Mesendoderm (in vitro differentiated cells): ENCODE data around the gene SASH1.

Source experiments
- DNase-seq: peaks from one replicate; pipeline ENCODE4 v3.0.0; 2013
- H2AK5ac ChIP-seq: 2 replicates; pipeline ENCODE4 v1.6.1; 2013; ENCODE audit warnings: low read length, inconsistent platforms
- H2BK120ac ChIP-seq: 2 replicates; pipeline ENCODE4 v1.6.1; 2013; ENCODE audit warnings: low read depth, mild to moderate bottlenecking, low read length, moderate library complexity, mixed read lengths
- H2BK15ac ChIP-seq: replicated peaks from 2 replicates; pipeline ENCODE4 v1.6.1; 2013; ENCODE audit warnings: low read depth, mild to moderate bottlenecking, moderate library complexity
- H2BK5ac ChIP-seq: 2 replicates; pipeline ENCODE4 v1.6.1; 2013; ENCODE audit warnings: low read length, inconsistent platforms
- H3K18ac ChIP-seq: 2 replicates; pipeline ENCODE4 v1.6.1; 2013; ENCODE audit warnings: mild to moderate bottlenecking, low read length, mixed read lengths
- H3K23ac ChIP-seq: one replicate; pipeline ENCODE4 v1.6.1; 2013; ENCODE audit warnings: low read length
- H3K27ac ChIP-seq: 2 replicates; pipeline ENCODE4 v1.5.1; 2013; ENCODE audit warnings: low read depth, mild to moderate bottlenecking, inconsistent platforms, low read length, moderate library complexity
- H3K27me3 ChIP-seq: 2 replicates; pipeline ENCODE4 v1.6.1; 2013; ENCODE audit warnings: low read length, control low read depth, mild to moderate bottlenecking, inconsistent platforms; ENCODE audit not compliant: insufficient read depth, poor library complexity
- H3K36me3 ChIP-seq: 2 replicates; pipeline ENCODE4 v1.6.1; 2013; ENCODE audit warnings: low read length, inconsistent platforms; ENCODE audit not compliant: control insufficient read depth, insufficient read depth
- H3K4ac ChIP-seq: one replicate; pipeline ENCODE4 v1.6.1; 2013; ENCODE audit warnings: low read depth, mild to moderate bottlenecking, low read length, moderate library complexity
- H3K4me1 ChIP-seq: 2 replicates; pipeline ENCODE4 v1.6.1; 2013; ENCODE audit warnings: low read depth, low read length, inconsistent platforms; ENCODE audit not compliant: control insufficient read depth
- H3K4me2 ChIP-seq: 2 replicates; pipeline ENCODE4 v1.6.1; 2013; ENCODE audit warnings: low read length
- H3K4me3 ChIP-seq: 2 replicates; pipeline ENCODE4 v1.5.1; 2013; ENCODE audit warnings: mild to moderate bottlenecking, low read length
- H3K56ac ChIP-seq: one replicate; pipeline ENCODE4 v1.6.1; 2013; ENCODE audit warnings: low read length
- H3K79me1 ChIP-seq: 2 replicates; pipeline ENCODE4 v1.6.1; 2013; ENCODE audit warnings: low read length, inconsistent platforms
- H3K79me2 ChIP-seq: 2 replicates; pipeline ENCODE4 v1.6.1; 2013; ENCODE audit warnings: mild to moderate bottlenecking, low read length; ENCODE audit not compliant: control insufficient read depth, insufficient read depth
- H3K9ac ChIP-seq: 2 replicates; pipeline ENCODE4 v1.6.1; 2013; ENCODE audit warnings: low read length, inconsistent platforms
- H4K5ac ChIP-seq: one replicate; pipeline ENCODE4 v1.6.1; 2013; ENCODE audit warnings: low read length
- H4K8ac ChIP-seq: one replicate; pipeline ENCODE4 v1.6.1; 2013; ENCODE audit warnings: low read depth, mild to moderate bottlenecking, control low read depth, low read length, moderate library complexity
- WGBS: extraction: QIAGEN DNeasy Blood & Tissue Kit; methylation state at CpG from one replicate; pipeline ENCODE4 v1.1.7; 2013; ENCODE audit warnings: low lambda C conversion rate, missing lambda C conversion rate; ENCODE audit not compliant: insufficient coverage; ENCODE audit errors: extremely low coverage; 5-methylcytosine and 5-hydroxymethylcytosine counted together

The SASH1 gene

DNA sequence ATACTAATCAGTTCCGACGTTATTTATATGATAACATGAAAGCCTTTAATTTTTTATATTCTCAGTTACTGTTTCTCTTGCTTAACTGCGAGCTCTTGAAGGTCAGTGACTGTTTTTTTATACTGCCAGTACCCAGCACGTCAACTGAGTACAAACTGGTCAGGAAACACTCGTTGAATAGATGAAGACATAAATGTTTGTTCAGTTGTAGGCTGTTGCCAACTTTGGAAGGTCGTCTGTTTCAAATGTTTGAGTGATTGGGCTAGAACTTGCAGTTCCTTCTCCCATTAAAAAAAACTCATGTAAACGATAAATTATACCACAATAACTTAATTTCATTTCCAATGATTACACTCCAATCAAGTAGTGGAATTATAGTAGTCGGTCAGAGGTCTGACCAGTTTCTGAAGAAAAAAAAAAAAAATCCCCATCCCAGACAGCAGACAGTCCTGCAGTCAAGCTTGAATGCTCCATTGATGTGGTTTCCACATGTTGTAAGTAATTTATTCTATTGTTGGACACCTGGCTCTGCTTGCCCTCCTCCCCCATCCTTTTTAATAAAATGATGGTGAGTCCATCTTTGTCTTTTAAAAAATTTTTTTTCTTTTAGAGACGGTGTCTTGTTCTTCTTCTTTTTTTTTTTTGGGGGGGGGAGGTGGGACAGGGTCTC is 81.1 kb downstream of the SASH1 start:
- Histone ChIP-seq H3K56ac (no peak overlapping the region), H3K4me1 (no peaks in the 10 kb centered on the region), H3K4ac (no peak overlapping the region), H2AK5ac (no peak overlapping the region), H4K8ac (no peak overlapping the region), H3K79me2 (no peaks in the 10 kb centered on the region), H3K4me3 (no peak overlapping the region), H3K18ac (no peak overlapping the region), H3K27ac (no peak overlapping the region), H2BK120ac (no peak overlapping the region), H3K79me1 (peaks cover 1% of the 10 kb centered on the region), H2BK15ac (no peak overlapping the region), H3K23ac (no peak overlapping the region), H3K9ac (no peak overlapping the region), H3K36me3 (no peaks in the 10 kb centered on the region), H3K4me2 (no peak overlapping the region), H3K27me3 (no peaks in the 10 kb centered on the region), H4K5ac (no peak overlapping the region), H2BK5ac (no peak overlapping the region)
- no peak for DNase-seq
- WGBS, result 100% methylated on average over 1 of the region's 9 CpGs

DNA sequence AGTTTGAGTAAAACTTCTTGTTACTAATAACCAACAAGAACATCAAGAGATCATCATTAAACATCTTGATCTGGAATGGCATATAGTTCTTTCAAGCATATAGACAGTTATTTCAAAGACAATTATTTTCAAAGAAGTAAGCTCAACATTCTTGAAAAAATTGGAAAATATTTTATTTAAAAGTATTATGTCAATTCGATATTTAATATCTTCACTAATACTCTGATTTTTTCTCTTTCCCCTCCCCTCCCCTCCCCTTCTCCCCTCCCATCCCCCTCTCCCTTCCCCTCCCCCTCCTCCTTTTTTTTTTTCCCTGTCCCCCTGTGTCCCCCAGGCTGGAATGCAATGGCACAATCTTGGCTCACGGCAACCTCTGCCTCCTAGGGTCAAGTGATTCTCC is 82.8 kb downstream of the SASH1 start:
- Histone ChIP-seq H2BK120ac (no peak overlapping the region), H3K4ac (no peak overlapping the region), H3K79me1 (no peaks in the 10 kb centered on the region), H3K27ac (no peak overlapping the region), H3K56ac (no peak overlapping the region), H2BK5ac (no peak overlapping the region), H3K36me3 (no peaks in the 10 kb centered on the region), H4K5ac (no peak overlapping the region), H3K4me3 (no peak overlapping the region), H3K27me3 (no peaks in the 10 kb centered on the region), H3K4me2 (no peak overlapping the region), H3K4me1 (no peaks in the 10 kb centered on the region), H2BK15ac (no peak overlapping the region), H2AK5ac (no peak overlapping the region), H4K8ac (no peak overlapping the region), H3K23ac (no peak overlapping the region), H3K79me2 (no peaks in the 10 kb centered on the region), H3K9ac (no peak overlapping the region), H3K18ac (no peak overlapping the region)
- no CpG with 5 or more reads among the region's 2 CpGs for WGBS
- DNase-seq, result no peak

DNA sequence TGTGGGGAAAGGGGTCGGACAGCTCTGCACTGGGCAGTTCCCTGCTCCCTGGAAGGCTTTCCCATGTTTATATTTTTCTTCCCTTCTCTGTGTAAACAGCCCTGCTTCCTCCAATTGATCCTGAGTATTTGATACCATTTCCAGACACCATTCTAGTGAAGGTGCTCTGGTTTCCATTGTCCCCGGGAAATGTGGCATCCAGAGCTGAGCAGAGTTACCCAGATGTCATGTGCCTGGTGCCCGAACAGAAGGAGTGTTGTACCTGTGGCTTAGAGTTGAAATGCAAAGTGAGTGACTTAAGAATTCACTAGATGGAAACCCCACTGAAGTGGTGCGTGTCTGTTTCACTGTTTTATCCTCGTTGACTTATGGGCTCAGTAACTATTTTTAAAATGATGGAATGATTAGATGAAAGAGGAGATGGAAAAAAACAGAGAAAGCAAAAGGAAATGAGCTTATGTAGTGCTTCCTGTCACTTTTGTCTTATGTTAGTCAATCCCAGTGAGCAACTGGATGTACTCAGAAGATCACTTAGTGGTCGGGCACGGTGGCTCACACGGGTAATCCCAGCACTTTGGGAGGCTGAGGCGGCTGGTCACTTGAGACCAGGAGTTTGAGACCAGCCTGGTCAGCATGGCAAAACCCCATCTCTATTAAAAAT is 83.8 kb downstream of the SASH1 start:
- Histone ChIP-seq H3K56ac (no peak overlapping the region), H3K27ac (no peak overlapping the region), H3K36me3 (no peaks in the 10 kb centered on the region), H4K8ac (no peak overlapping the region), H3K79me1 (no peaks in the 10 kb centered on the region), H3K4ac (no peak overlapping the region), H4K5ac (no peak overlapping the region), H3K27me3 (no peaks in the 10 kb centered on the region), H3K23ac (no peak overlapping the region), H3K4me1 (no peaks in the 10 kb centered on the region), H3K4me3 (no peak overlapping the region), H3K18ac (no peak overlapping the region), H2AK5ac (no peak overlapping the region), H2BK15ac (no peak overlapping the region), H3K9ac (no peak overlapping the region), H2BK120ac (no peak overlapping the region), H3K4me2 (no peak overlapping the region), H2BK5ac (no peak overlapping the region), H3K79me2 (no peaks in the 10 kb centered on the region)
- no peak for DNase-seq
- no CpG with 5 or more reads among the region's 9 CpGs for WGBS

DNA sequence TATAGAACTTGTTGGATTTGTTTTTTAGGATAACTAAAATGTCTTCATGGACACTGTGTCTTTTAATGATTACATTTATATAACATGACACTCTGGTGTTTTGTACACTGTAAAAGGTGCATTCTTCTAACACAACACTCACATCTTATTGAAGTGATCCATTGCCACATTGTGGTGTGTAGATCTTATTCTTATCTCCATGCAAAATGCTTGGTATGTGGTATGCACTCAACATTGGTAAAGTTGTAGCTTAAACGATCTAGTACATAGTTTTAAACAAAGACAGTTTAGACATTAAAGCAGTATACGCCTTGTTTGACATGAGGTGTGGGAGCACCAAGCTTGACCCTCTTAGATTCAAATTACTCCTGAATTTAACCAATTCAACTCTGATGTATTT is 84.7 kb downstream of the SASH1 start:
- Histone ChIP-seq H3K18ac (no peak overlapping the region), H3K79me2 (no peaks in the 10 kb centered on the region), H3K4me2 (no peak overlapping the region), H3K4me1 (no peaks in the 10 kb centered on the region), H3K27ac (no peak overlapping the region), H3K56ac (no peak overlapping the region), H4K8ac (no peak overlapping the region), H3K36me3 (no peaks in the 10 kb centered on the region), H2BK15ac (no peak overlapping the region), H3K79me1 (no peaks in the 10 kb centered on the region), H2BK5ac (no peak overlapping the region), H2AK5ac (no peak overlapping the region), H3K4ac (no peak overlapping the region), H4K5ac (no peak overlapping the region), H3K9ac (no peak overlapping the region), H3K4me3 (no peak overlapping the region), H2BK120ac (no peak overlapping the region), H3K27me3 (no peaks in the 10 kb centered on the region), H3K23ac (no peak overlapping the region)
- no CpG with 5 or more reads among the region's 2 CpGs for WGBS
- DNase-seq, result no peak

DNA sequence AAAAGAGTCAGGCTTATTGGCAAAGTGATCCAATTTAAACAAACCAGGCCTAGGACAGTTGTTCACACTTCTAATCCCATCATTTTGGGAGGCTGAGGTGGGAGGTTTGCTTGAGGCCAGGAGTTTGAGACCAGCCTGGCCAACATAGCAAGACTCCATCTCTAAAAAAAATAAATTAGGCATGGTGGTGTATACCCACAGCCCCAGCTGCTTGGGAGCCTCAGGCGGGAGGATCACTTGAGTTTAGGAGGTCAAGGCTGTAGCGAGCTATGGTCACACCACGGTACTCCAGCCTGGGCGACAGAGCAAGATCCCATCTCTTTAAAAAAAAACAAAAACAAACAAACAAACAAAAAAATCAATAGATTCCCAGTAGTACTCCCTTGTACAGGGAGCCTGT is 86.8 kb downstream of the SASH1 start:
- Histone ChIP-seq H4K8ac (no peak overlapping the region), H3K9ac (no peak overlapping the region), H2AK5ac (no peak overlapping the region), H2BK5ac (no peak overlapping the region), H3K4me1 (no peaks in the 10 kb centered on the region), H4K5ac (no peak overlapping the region), H3K4me3 (no peak overlapping the region), H2BK120ac (no peak overlapping the region), H3K79me1 (no peaks in the 10 kb centered on the region), H3K18ac (no peak overlapping the region), H2BK15ac (no peak overlapping the region), H3K79me2 (no peaks in the 10 kb centered on the region), H3K4ac (no peak overlapping the region), H3K27me3 (no peaks in the 10 kb centered on the region), H3K4me2 (no peak overlapping the region), H3K56ac (no peak overlapping the region), H3K23ac (no peak overlapping the region), H3K36me3 (no peaks in the 10 kb centered on the region), H3K27ac (no peak overlapping the region)
- DNase-seq, result no peak
- no CpG with 5 or more reads among the region's 4 CpGs for WGBS

DNA sequence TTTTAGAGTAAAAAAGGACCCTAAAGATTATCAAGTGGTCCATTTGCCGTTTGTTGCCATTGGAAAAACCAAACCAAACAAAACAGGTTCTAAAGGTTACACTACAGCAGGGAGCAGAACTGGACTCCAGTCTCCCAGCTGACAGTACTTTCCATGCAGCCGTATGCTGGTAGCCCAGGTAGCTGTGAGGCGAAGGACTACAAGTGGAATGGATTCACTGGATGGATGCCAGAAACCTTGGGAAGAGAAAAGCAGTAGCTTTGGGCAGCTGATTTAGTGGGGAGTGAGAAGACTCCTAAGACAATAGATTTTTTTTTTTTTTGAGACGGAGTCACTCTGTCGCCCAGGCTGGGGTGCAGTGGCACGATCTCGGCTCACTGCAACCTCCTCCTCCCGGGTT is 88.3 kb downstream of the SASH1 start:
- no peak overlapping the region for H2AK5ac ChIP-seq
- no peak overlapping the region for H3K4ac ChIP-seq
- no peak overlapping the region for H4K8ac ChIP-seq
- H3K18ac ChIP-seq, result no peak overlapping the region
- no peaks in the 10 kb centered on the region for H3K79me1 ChIP-seq
- no peaks in the 10 kb centered on the region for H3K4me1 ChIP-seq
- no peak overlapping the region for H2BK15ac ChIP-seq
- no peak overlapping the region for H2BK120ac ChIP-seq
- no peak overlapping the region for H3K4me3 ChIP-seq
- H2BK5ac ChIP-seq, result no peak overlapping the region
- no peaks in the 10 kb centered on the region for H3K27me3 ChIP-seq
- H3K23ac ChIP-seq, result no peak overlapping the region
- no peak overlapping the region for H3K4me2 ChIP-seq
- H3K9ac ChIP-seq, result no peak overlapping the region
- no peak overlapping the region for H3K56ac ChIP-seq
- DNase-seq, result no peak
- H4K5ac ChIP-seq, result no peak overlapping the region
- WGBS, result no CpG with 5 or more reads among the region's 8 CpGs
- H3K27ac ChIP-seq, result no peak overlapping the region
- no peaks in the 10 kb centered on the region for H3K36me3 ChIP-seq
- H3K79me2 ChIP-seq, result no peaks in the 10 kb centered on the region
